K562 (cell line): ENCODE measurements around the gene CYRIA. TPM values are rescaled to one million over a fixed set of nuclear protein-coding genes. Genes with fewer than 3 reads are reported as not detected.

ENCODE experiments used
- ATAC-seq: fragments of 200-7000 bp; cut with Tn5 transposase; 3 replicates; pipeline ENCODE4 v1.9.1; 2020; ENCODE audit warnings: moderate library complexity
- BruUV-seq: library from RNA; stranded (reverse); fragments of 400-500 nt; replicated peaks from 2 replicates; lab custom pipeline; 2021; lab: Mats Ljungman, UMichigan
- CTCF ChIA-PET: fragments of 300-600 bp; formaldehyde crosslinking; extraction: SDS; loops from one replicate; lab custom pipeline; 2021; ENCODE audit warnings: low intra/inter-chr PET ratio; lab: Yijun Ruan, JAX
- POLR2A ChIA-PET: fragments of 300-600, 350-650 bp; sonication (Branson Sonifier 250); formaldehyde crosslinking; extraction: SDS; loops from one replicate; lab custom pipeline; 2021; ENCODE audit warnings: antibody characterized with exemption, inconsistent platforms; lab: Yijun Ruan, JAX
- DNase-seq, 4 experiments: peaks; one replicate each; pipeline versions ENCODE4 v3.0.0 to v3.0.0-alpha.2; 2011 to 2018; ENCODE audit warnings: low spot score in 3 of 4, mixed read lengths in 3 of 4; ENCODE audit errors: extremely low read depth in 1 of 4
- FAIRE-seq: peaks from 2 replicates; lab custom pipeline; 2011; peaks lifted over from hg19 to GRCh38; lab: Jason Lieb, UNC
- H2AFZ ChIP-seq: 2 replicates; pipeline ENCODE4 v1.6.0; 2011; ENCODE audit warnings: low read depth, low read length, control low read depth, inconsistent platforms
- H3K27ac ChIP-seq: fragments of 200-600 bp; 3 replicates; pipeline ENCODE4 v1.8.0; 2011; ENCODE audit warnings: low read depth, mild to moderate bottlenecking, control low read depth, inconsistent platforms, low read length, moderate library complexity, mixed read lengths; ENCODE audit errors: extremely low read depth
- H3K27me3 ChIP-seq, 2 experiments: fragments of 300-600 bp in 1 of 2; 2 replicates in 1 of 2; 3 replicates in 1 of 2; pipeline versions ENCODE4 v1.6.0 to v1.8.0; 2011; ENCODE audit warnings: inconsistent platforms in 2 of 2, low read length in 2 of 2, mild to moderate bottlenecking in 1 of 2, mixed read lengths in 1 of 2, moderate library complexity in 1 of 2; ENCODE audit not compliant: control insufficient read depth in 2 of 2, insufficient read depth in 2 of 2
- H3K36me3 ChIP-seq: fragments of 300-600 bp; 3 replicates; pipeline ENCODE4 v1.8.0; 2011; ENCODE audit warnings: mild to moderate bottlenecking, low read length, inconsistent platforms; ENCODE audit not compliant: control insufficient read depth, insufficient read depth
- H3K4me1 ChIP-seq, 2 experiments: fragments of 200-600 bp in 1 of 2; replicated peaks in 1 of 2; 2 replicates in 1 of 2; 3 replicates in 1 of 2; pipeline versions ENCODE4 v1.5.1 to v1.8.0; 2011; ENCODE audit warnings: inconsistent platforms in 2 of 2, low read length in 2 of 2, mild to moderate bottlenecking in 1 of 2, mixed read lengths in 1 of 2, moderate library complexity in 1 of 2; ENCODE audit not compliant: control insufficient read depth in 2 of 2, insufficient read depth in 2 of 2
- H3K4me2 ChIP-seq: 2 replicates; pipeline ENCODE4 v1.6.1; 2011; ENCODE audit warnings: low read length, control low read depth, inconsistent platforms, mixed read lengths; ENCODE audit not compliant: insufficient read depth
- H3K4me3 ChIP-seq: fragments of 200-600 bp; sonication (generic), shearing (Covaris generic); 2 replicates; pipeline ENCODE4 v1.5.1; 2016; ENCODE audit warnings: control low read depth, inconsistent platforms
- H3K79me2 ChIP-seq: fragments of 200-600 bp; 3 replicates; pipeline ENCODE4 v1.8.0; 2011; ENCODE audit warnings: low read length, inconsistent platforms; ENCODE audit not compliant: control insufficient read depth, insufficient read depth
- H3K9ac ChIP-seq, 2 experiments: 2 replicates each; pipeline versions ENCODE4 v1.6.0 to v1.6.1; 2011; ENCODE audit warnings: low read depth in 2 of 2, low read length in 2 of 2, control low read depth in 1 of 2, inconsistent platforms in 1 of 2, mild to moderate bottlenecking in 1 of 2, mixed read lengths in 1 of 2; ENCODE audit not compliant: insufficient read depth in 1 of 2
- H3K9me1 ChIP-seq: one replicate; pipeline ENCODE4 v1.6.0; 2011; ENCODE audit warnings: inconsistent platforms, mild to moderate bottlenecking, low read length, moderate library complexity; ENCODE audit not compliant: control insufficient read depth, insufficient read depth
- H3K9me3 ChIP-seq: replicated peaks from 2 replicates; pipeline ENCODE4 v1.5.1; 2011; ENCODE audit warnings: low read depth, low read length, inconsistent platforms; ENCODE audit not compliant: control insufficient read depth, insufficient read depth
- H4K20me1 ChIP-seq: replicated peaks from 2 replicates; pipeline ENCODE4 v1.6.1; 2011; ENCODE audit warnings: low read length, inconsistent platforms, mixed read lengths; ENCODE audit not compliant: control insufficient read depth, insufficient read depth
- ARHGAP35 ChIP-seq: fragments of 450-650 bp; IDR thresholded peaks from 2 replicates; pipeline ENCODE4 v1.6.1; 2018; ENCODE audit not compliant: partially characterized antibody
- CBFA2T3 ChIP-seq: fragments of 450-650 bp; IDR thresholded peaks from 2 replicates; pipeline ENCODE4 v1.6.1; 2017
- ETV5 ChIP-seq: sonication (generic); formaldehyde crosslinking; IDR thresholded peaks from 2 replicates; pipeline ENCODE4 v1.4.0; 2020; ENCODE audit warnings: low read depth, mild to moderate bottlenecking, missing genetic modification reagents
- EZH2 ChIP-seq: IDR thresholded peaks from 2 replicates; pipeline ENCODE4 v1.6.1; 2012; ENCODE audit warnings: low read depth, mild to moderate bottlenecking, inconsistent platforms, low read length, borderline replicate concordance
- FOSL1 ChIP-seq: fragments of 200-800 bp; sonication (Bioruptor generic); conservative IDR thresholded peaks from 2 replicates; pipeline ENCODE4 v1.6.1; 2016; ENCODE audit warnings: missing genetic modification characterization, missing compliant biosample characterization
- FOXA3 ChIP-seq, 2 experiments: fragments of 450-650 bp in 1 of 2; sonication (generic) in 1 of 2; formaldehyde crosslinking; IDR thresholded peaks in 1 of 2; conservative IDR thresholded peaks in 1 of 2; 2 replicates each; pipeline versions ENCODE4 v1.4.0 to v1.8.0; 2020 to 2022; ENCODE audit warnings: mild to moderate bottlenecking in 2 of 2, missing genetic modification reagents in 1 of 2
- PHF20 ChIP-seq: fragments of 450-650 bp; IDR thresholded peaks from 2 replicates; pipeline ENCODE4 v1.6.1; 2018; ENCODE audit not compliant: partially characterized antibody
- POLR3A ChIP-seq: IDR thresholded peaks from 2 replicates; pipeline ENCODE4 v1.6.1; 2011; ENCODE audit warnings: borderline replicate concordance, mild to moderate bottlenecking, moderate library complexity; ENCODE audit not compliant: insufficient read length, insufficient read depth; ENCODE audit errors: extremely low read depth
- RBM14 ChIP-seq: fragments of 200-400 bp; formaldehyde crosslinking; IDR thresholded peaks from 2 replicates; pipeline ENCODE4 v1.6.1; 2018; ENCODE audit warnings: low read depth, mild to moderate bottlenecking, low read length, moderate library complexity, borderline replicate concordance; ENCODE audit not compliant: insufficient read depth
- STAT5B ChIP-seq: fragments of 250-450 bp; sonication (Bioruptor Pico); IDR thresholded peaks from 2 replicates; pipeline ENCODE4 v1.8.0; 2021; ENCODE audit warnings: mild to moderate bottlenecking, inconsistent platforms
- TARDBP ChIP-seq: fragments of 450-650 bp; IDR thresholded peaks from 2 replicates; pipeline ENCODE4 v1.6.1; 2016
- TEAD1 ChIP-seq, 2 experiments: fragments of 450-650 bp in 1 of 2; sonication (generic) in 1 of 2; formaldehyde crosslinking; IDR thresholded peaks; 2 replicates each; pipeline versions ENCODE4 v1.4.0 to v1.8.0; 2020 to 2022; ENCODE audit warnings: mild to moderate bottlenecking in 2 of 2, missing genetic modification reagents in 1 of 2
- TFAM ChIP-seq: fragments of 250-450 bp; sonication (Bioruptor Pico); conservative IDR thresholded peaks from 2 replicates; pipeline ENCODE4 v1.5.0; 2021; ENCODE audit warnings: mild to moderate bottlenecking, moderate library complexity
- U2AF1 ChIP-seq: fragments of 200-400 bp; formaldehyde crosslinking; optimal IDR thresholded peaks from 2 replicates; pipeline ENCODE3; 2017; ENCODE audit warnings: mild to moderate bottlenecking, low read depth, low read length, moderate library complexity
- ZNF184 ChIP-seq: sonication (generic); formaldehyde crosslinking; IDR thresholded peaks from 2 replicates; pipeline ENCODE4 v1.5.0; 2020; ENCODE audit warnings: missing genetic modification reagents
- WGBS: fragments of 100-300 bp; shearing (Covaris generic); methylation state at CpG from one replicate; pipeline ENCODE4 v1.1.6; 2016; ENCODE audit warnings: low coverage, mixed read lengths; ENCODE audit not compliant: insufficient coverage; ENCODE audit errors: missing lambda C conversion rate; 5-methylcytosine and 5-hydroxymethylcytosine counted together
- in situ Hi-C: fragments of 300-500 bp; cut with MboI; formaldehyde crosslinking; loops from 4 replicates; pipeline ENCODE4 v1.15.0; 2018; ENCODE audit warnings: inconsistent platforms, mixed read lengths
- intact Hi-C: fragments of 100-400 bp; cut with micrococcal nuclease; formaldehyde crosslinking; loops from 2 replicates; pipeline ENCODE4 v1.14.2; 2022
- polyA plus RNA-seq, 8 experiments: library from polyadenylated mRNA; depleted of rRNA in 4 of 8; stranded (reverse) in 5 of 8; unstranded in 3 of 8; fragments of >200 nt; fragmentation: Nextera tagmentation in 2 of 8; fragmentation: Illumina TruSeq in 1 of 8; extraction: Ambion mirVana in 2 of 8; extraction: Trizol in 1 of 8; gene quantifications; 2 replicates each; pipeline versions ENCODE4 v1.2.1 to v1.2.3, GENCODE V29; 2011 to 2014; ENCODE audit warnings: inconsistent platforms in 1 of 8, missing spikeins in 1 of 8
- total RNA-seq, 7 experiments: library from RNA; depleted of rRNA in 6 of 7; stranded (reverse); fragments of >200 nt in 6 of 7; fragmentation: Illumina TruSeq in 2 of 7; extraction: Trizol in 2 of 7; gene quantifications; 2 replicates each; pipeline versions ENCODE4 v1.2.1 to v1.2.3, GENCODE V29; 2011 to 2021; ENCODE audit warnings: low replicate concordance in 1 of 7
- TF ChIP-seq, protein P1 (sequence below): fragments of 450-650 bp; conservative IDR thresholded peaks from 2 replicates; pipeline ENCODE4 v1.6.1; 2016; ENCODE audit warnings: missing genetic modification characterization, low read depth, mild to moderate bottlenecking, missing compliant biosample characterization, moderate library complexity
- TF ChIP-seq, protein P2 (sequence below): sonication (generic); formaldehyde crosslinking; IDR thresholded peaks from 2 replicates; pipeline ENCODE4 v1.8.1; 2023; ENCODE audit warnings: mild to moderate bottlenecking, missing genetic modification reagents

Gene CYRIA
- total and polyA plus RNA-seq, 9 of the 15 experiments (the other 6 are each of a cell fraction or from before 2014, with no cell fraction given), result 0.84 to 5.6 (median 3.0) TPM

- no peak for FAIRE-seq
- WGBS, result 7% methylated on average over 8 of the region's 9 CpGs
- H3K4me1 ChIP-seq, result no peaks in the 10 kb centered on the region
- TF ChIP-seq FOSL1 (no peak), U2AF1 (no peak), STAT5B (CRISPR knock-in tag) (no peak), RBM14 (no peak), CBFA2T3 (no peak), TFAM (CRISPR knock-in tag) (no peak), ZNF184 (no peak), PHF20 (no peak), TEAD1 (CRISPR knock-in tag; IDR thresholded peaks at IDR 0.05) (no peak), FOXA3 (CRISPR knock-in tag; conservative IDR thresholded peaks at IDR 0.05 in 1 of 2, IDR thresholded peaks at IDR 0.05 in 1 of 2) (no peak), EZH2 (no peak), POLR3A (no peak), ETV5 (CRISPR knock-in tag) (no peak), ARHGAP35 (no peak), TARDBP (no peak)
- TF ChIP-seq, protein P1, sequence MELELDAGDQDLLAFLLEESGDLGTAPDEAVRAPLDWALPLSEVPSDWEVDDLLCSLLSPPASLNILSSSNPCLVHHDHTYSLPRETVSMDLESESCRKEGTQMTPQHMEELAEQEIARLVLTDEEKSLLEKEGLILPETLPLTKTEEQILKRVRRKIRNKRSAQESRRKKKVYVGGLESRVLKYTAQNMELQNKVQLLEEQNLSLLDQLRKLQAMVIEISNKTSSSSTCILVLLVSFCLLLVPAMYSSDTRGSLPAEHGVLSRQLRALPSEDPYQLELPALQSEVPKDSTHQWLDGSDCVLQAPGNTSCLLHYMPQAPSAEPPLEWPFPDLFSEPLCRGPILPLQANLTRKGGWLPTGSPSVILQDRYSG, result no peak
- TF ChIP-seq, protein P2, sequence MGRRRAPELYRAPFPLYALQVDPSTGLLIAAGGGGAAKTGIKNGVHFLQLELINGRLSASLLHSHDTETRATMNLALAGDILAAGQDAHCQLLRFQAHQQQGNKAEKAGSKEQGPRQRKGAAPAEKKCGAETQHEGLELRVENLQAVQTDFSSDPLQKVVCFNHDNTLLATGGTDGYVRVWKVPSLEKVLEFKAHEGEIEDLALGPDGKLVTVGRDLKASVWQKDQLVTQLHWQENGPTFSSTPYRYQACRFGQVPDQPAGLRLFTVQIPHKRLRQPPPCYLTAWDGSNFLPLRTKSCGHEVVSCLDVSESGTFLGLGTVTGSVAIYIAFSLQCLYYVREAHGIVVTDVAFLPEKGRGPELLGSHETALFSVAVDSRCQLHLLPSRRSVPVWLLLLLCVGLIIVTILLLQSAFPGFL, result no peak
- ChIA-PET CTCF (no interaction called here), POLR2A (no interaction called here)
- intact Hi-C loops, result no loop called here
- H3K4me2 ChIP-seq, result no peak overlapping the region
- no peaks in the 10 kb centered on the region for H3K36me3 ChIP-seq
- no peak for ATAC-seq
- in situ Hi-C loops, result no loop called here
- H2AFZ ChIP-seq, result no peak overlapping the region
- no peak overlapping the region for H3K9ac ChIP-seq
- H3K27me3 ChIP-seq, result peaks cover 0 to 27% of the 10 kb centered on the region in 2 experiments; a peak in 3 of 5 replicates
- peaks cover 2% of the 10 kb centered on the region; the same call in 1 of the 2 replicates for H3K9me3 ChIP-seq
- no peak overlapping the region for H3K27ac ChIP-seq
- no peak overlapping the region for H3K4me3 ChIP-seq
- H3K9me1 ChIP-seq, result no peaks in the 10 kb centered on the region
- BruUV-seq, result no TSS peak
- no peaks in the 10 kb centered on the region for H3K79me2 ChIP-seq
- no peak for DNase-seq
- H4K20me1 ChIP-seq, result no peaks in the 10 kb centered on the region
Observed at GRCh38 chr2:16682431-16683118, 16.9 kb upstream of the CYRIA start.
